OCI-LY3 (cell line): Measurements from ENCODE around the gene BCAT1.
"Not testable (repeated sequence)": the region's sequence is repeated elsewhere in the genome, so short reads cannot be mapped to it uniquely, and the experiment has no call there.

Experiments
- H2AFZ ChIP-seq: fragments of 200-600, 300-600 bp; shearing (Covaris generic); 2 replicates; pipeline ENCODE4 v1.6.0; 2014; ENCODE audit warnings: antibody characterized with exemption, low read depth, low read length
- H3K27ac ChIP-seq: fragments of 200-600, 300-600 bp; sonication (generic); 2 replicates; pipeline ENCODE4 v1.5.1; 2014; ENCODE audit warnings: mild to moderate bottlenecking, low read length, moderate library complexity, mixed read lengths
- H3K27me3 ChIP-seq: fragments of 200-600, 300-600 bp; sonication (generic); 2 replicates; pipeline ENCODE4 v1.6.1; 2014; ENCODE audit warnings: low read depth, low read length, mixed read lengths
- H3K36me3 ChIP-seq: fragments of 200-600, 300-600 bp; sonication (generic); replicated peaks from 2 replicates; pipeline ENCODE3; 2014; ENCODE audit warnings: low read depth, low read length, mixed read lengths
- H3K4me1 ChIP-seq: fragments of 300-600, 200-600 bp; sonication (generic); 2 replicates; pipeline ENCODE4 v1.6.1; 2014; ENCODE audit warnings: low read length, mixed read lengths
- H3K4me2 ChIP-seq: fragments of 200-600, 300-600 bp; sonication (generic); 2 replicates; pipeline ENCODE4 v1.6.1; 2014; ENCODE audit warnings: low read length, mixed read lengths
- H3K4me3 ChIP-seq: fragments of 300-600, 200-600 bp; sonication (generic); 2 replicates; pipeline ENCODE4 v1.5.1; 2014; ENCODE audit warnings: antibody characterized with exemption, mild to moderate bottlenecking, low read length, moderate library complexity
- H3K79me2 ChIP-seq: fragments of 300-600, 200-600 bp; shearing (Covaris generic); 2 replicates; pipeline ENCODE4 v1.6.1; 2014; ENCODE audit warnings: mild to moderate bottlenecking, low read length, mixed read lengths
- H3K9ac ChIP-seq: fragments of 300-600, 200-600 bp; shearing (Covaris generic); 2 replicates; pipeline ENCODE4 v1.6.0; 2014; ENCODE audit warnings: mild to moderate bottlenecking, low read length, moderate library complexity
- H3K9me3 ChIP-seq: fragments of 200-600, 300-600 bp; shearing (Covaris generic); 2 replicates; pipeline ENCODE4 v1.6.1; 2014; ENCODE audit warnings: low read length, mixed read lengths; ENCODE audit not compliant: insufficient read depth
- H4K20me1 ChIP-seq: fragments of 200-600, 300-600 bp; sonication (generic); 2 replicates; pipeline ENCODE4 v1.6.1; 2016; ENCODE audit warnings: low read length, mixed read lengths; ENCODE audit not compliant: insufficient read depth
- CTCF ChIP-seq: fragments of 200-600, 300-600 bp; sonication (generic); IDR thresholded peaks from 2 replicates; pipeline ENCODE4 v1.5.1; 2014; ENCODE audit warnings: antibody characterized with exemption, low read length, low read depth
- EZH2phosphoT487 ChIP-seq: fragments of 200-600 bp; shearing (Covaris generic); IDR thresholded peaks from 2 replicates; pipeline ENCODE4 v1.6.1; 2018; ENCODE audit warnings: antibody characterized with exemption, mixed run types, low read depth

Gene BCAT1

DNA sequence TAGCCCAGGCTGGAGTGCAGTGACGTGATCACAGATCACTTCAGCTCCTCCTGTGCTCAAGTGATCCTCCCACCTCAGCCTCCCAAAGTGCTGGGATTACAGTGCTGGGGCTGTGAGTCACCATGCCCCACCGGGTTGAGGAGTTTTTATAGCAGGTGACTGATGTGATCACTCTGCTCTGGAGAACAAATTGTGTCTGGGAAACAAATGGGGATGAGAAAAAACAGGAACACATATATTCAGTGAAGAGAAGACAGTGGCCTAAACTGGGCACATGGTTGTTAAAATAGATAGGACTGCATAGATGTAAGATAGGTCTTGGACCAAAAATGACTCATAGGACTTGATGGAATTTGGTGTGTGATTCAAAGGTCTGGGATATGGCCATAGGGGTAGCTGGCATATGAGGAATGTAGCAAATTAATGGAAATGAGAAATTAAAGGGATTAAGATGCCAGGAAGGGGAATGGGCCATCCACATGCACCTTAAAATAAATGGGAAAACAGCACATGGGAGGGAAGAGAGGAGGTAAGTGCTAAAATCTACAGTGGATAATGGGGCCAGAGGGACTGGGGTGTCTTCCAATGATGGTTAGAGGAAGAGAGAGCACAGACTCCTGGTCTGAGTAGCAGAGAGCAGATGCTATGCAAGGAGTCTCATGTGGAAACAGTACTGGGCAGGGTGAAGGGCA, 11.2 kb downstream of the BCAT1 start:
- H3K4me2 ChIP-seq = no peak overlapping the region
- H3K27me3 ChIP-seq = no peaks in the 10 kb centered on the region
- peaks cover 51% of the 10 kb centered on the region for H3K4me1 ChIP-seq
- TF ChIP-seq CTCF (no peak), EZH2phosphoT487 (no peak)
- H3K9ac ChIP-seq = no peak overlapping the region
- H3K36me3 ChIP-seq = peaks cover 62% of the 10 kb centered on the region
- H3K79me2 ChIP-seq = peaks cover 97% of the 10 kb centered on the region
- H4K20me1 ChIP-seq = peaks cover 23% of the 10 kb centered on the region
- H3K4me3 ChIP-seq = no peak overlapping the region
- no peak overlapping the region for H2AFZ ChIP-seq
- no peaks in the 10 kb centered on the region for H3K9me3 ChIP-seq
- no peak overlapping the region for H3K27ac ChIP-seq

- Histone ChIP-seq H3K27me3 (no peaks in the 10 kb centered on the region), H2AFZ (no peak overlapping the region), H3K79me2 (peaks cover 84% of the 10 kb centered on the region), H3K36me3 (peaks cover 45% of the 10 kb centered on the region), H3K27ac (peak overlapping the region; percentile 99), H3K4me3 (peak overlapping the region; percentile 38), H3K9me3 (no peaks in the 10 kb centered on the region), H3K9ac (peak overlapping the region; percentile 54; the same call in 1 of the 2 replicates), H4K20me1 (no peaks in the 10 kb centered on the region; the same call in 1 of the 2 replicates), H3K4me1 (peaks cover 84% of the 10 kb centered on the region), H3K4me2 (peak overlapping the region; percentile 54)
- TF ChIP-seq EZH2phosphoT487 (no peak), CTCF (no peak)
These were observed 15.1 kb downstream of the BCAT1 start for GRCh38 chr12:24933694-24934407.

DNA sequence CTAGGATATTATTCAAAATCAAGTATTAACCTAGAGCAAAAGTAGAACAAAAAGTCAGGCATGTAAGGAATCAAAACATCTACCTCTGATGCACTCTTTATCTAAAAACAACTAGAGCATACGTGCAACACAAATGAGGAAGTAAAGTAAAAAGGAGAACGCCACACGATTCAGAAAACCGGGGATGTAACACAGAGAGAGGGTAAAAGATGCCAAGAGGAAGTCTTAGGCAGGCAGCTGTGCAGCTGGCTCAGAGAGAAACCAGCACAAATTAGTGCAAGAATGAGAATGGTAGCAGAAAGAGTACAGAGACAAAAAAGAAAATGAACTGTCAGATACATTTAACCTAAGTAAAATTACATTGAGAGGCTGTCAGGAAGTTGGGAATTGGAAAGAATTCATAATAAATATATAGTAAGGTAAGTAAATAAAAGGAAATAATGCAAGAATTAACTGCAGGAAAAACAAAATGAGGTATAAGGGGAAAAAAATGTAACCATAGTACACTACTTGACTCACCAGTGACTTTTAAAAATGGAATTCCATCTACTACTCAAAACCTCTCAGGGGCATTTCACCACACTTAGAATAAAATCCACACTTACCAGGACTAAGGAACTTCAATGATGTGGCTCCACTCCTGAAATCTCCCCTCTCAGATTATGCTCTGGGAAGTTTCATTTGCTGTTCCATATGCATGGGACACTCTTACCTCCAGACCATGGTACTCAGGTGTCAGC, 17.1 kb downstream of the BCAT1 start:
- H3K9ac ChIP-seq = peak overlapping the region; percentile 90
- H3K36me3 ChIP-seq = peaks cover 34% of the 10 kb centered on the region
- no peak for TF ChIP-seq EZH2phosphoT487
- TF ChIP-seq CTCF = no peak
- H4K20me1 ChIP-seq = no peaks in the 10 kb centered on the region
- H2AFZ ChIP-seq = no peak overlapping the region
- peak overlapping the region; percentile 99 for H3K27ac ChIP-seq
- peak overlapping the region; percentile 90 for H3K4me2 ChIP-seq
- peaks cover 87% of the 10 kb centered on the region for H3K4me1 ChIP-seq
- no peaks in the 10 kb centered on the region for H3K9me3 ChIP-seq
- H3K4me3 ChIP-seq = peak overlapping the region; percentile 68
- no peaks in the 10 kb centered on the region for H3K27me3 ChIP-seq
- peaks cover 84% of the 10 kb centered on the region for H3K79me2 ChIP-seq

GRCh38 chr12:24929953-24930352, 18.9 kb downstream of the BCAT1 start:
- Histone ChIP-seq H3K9me3 (no peaks in the 10 kb centered on the region), H3K4me2 (peak overlapping the region; percentile 90), H3K27ac (peak overlapping the region; percentile 99), H4K20me1 (no peaks in the 10 kb centered on the region; the same call in 1 of the 2 replicates), H3K4me3 (no peak overlapping the region), H3K36me3 (peaks cover 23% of the 10 kb centered on the region), H3K79me2 (peaks cover 74% of the 10 kb centered on the region), H3K4me1 (peaks cover 78% of the 10 kb centered on the region), H3K27me3 (no peaks in the 10 kb centered on the region), H2AFZ (no peak overlapping the region), H3K9ac (peak overlapping the region; percentile 90; the same call in 1 of the 2 replicates)
- no peak for TF ChIP-seq CTCF

- Histone ChIP-seq H3K9ac (peak overlapping the region; percentile 37; the same call in 1 of the 2 replicates), H3K27ac (peak overlapping the region; percentile 60; the same call in 1 of the 2 replicates), H3K79me2 (peaks cover 74% of the 10 kb centered on the region), H3K4me2 (peak overlapping the region; percentile 45; the same call in 1 of the 2 replicates), H3K4me1 (peaks cover 78% of the 10 kb centered on the region), H3K36me3 (peaks cover 18% of the 10 kb centered on the region)
- not testable (repeated sequence) for H3K27me3 ChIP-seq, H4K20me1 ChIP-seq, H3K9me3 ChIP-seq, H2AFZ ChIP-seq, H3K4me3 ChIP-seq
These were observed 20.2 kb downstream of the BCAT1 start for GRCh38 chr12:24928533-24929306.
